Choroid plexus epithelial cell (primary cell): Measurements from ENCODE around the gene ALOX12.
"Not testable (repeated sequence)": the region's sequence is repeated elsewhere in the genome, so short reads cannot be mapped to it uniquely, and the experiment has no call there.

Source experiments
- DNase-seq: peaks from one replicate; pipeline ENCODE4 v3.0.0-alpha.2; 2010; ENCODE audit warnings: low read depth
- H3K4me3 ChIP-seq: 2 replicates; pipeline ENCODE4 v1.5.1; 2011; ENCODE audit warnings: low read depth, mild to moderate bottlenecking, control low read depth, low read length, moderate library complexity
- CTCF ChIP-seq: conservative IDR thresholded peaks from 2 replicates; pipeline ENCODE4 v1.5.1; 2011; ENCODE audit warnings: low read depth, mild to moderate bottlenecking, control low read depth, inconsistent platforms, low read length, moderate library complexity

Gene ALOX12

GRCh38 chr17:6970992-6971391, 24.9 kb upstream of the ALOX12 start:
- TF ChIP-seq CTCF, result no peak
- no peak for DNase-seq
- no peak overlapping the region for H3K4me3 ChIP-seq

GRCh38 chr17:6979440-6979839, 16.4 kb upstream of the ALOX12 start:
- DNase-seq, H3K4me3 ChIP-seq: not testable (repeated sequence)

GRCh38 chr17:6981426-6981825, 14.4 kb upstream of the ALOX12 start:
- no peak for TF ChIP-seq CTCF
- H3K4me3 ChIP-seq, result no peak overlapping the region
- no peak for DNase-seq

GRCh38 chr17:6985266-6985665, 10.6 kb upstream of the ALOX12 start:
- H3K4me3 ChIP-seq, result no peak overlapping the region
- DNase-seq, result no peak
- no peak for TF ChIP-seq CTCF

GRCh38 chr17:6986676-6987075, 9.2 kb upstream of the ALOX12 start:
- no peak for DNase-seq
- no peak for TF ChIP-seq CTCF
- H3K4me3 ChIP-seq, result no peak overlapping the region

- no peak for TF ChIP-seq CTCF
- no peak for DNase-seq
- H3K4me3 ChIP-seq, result no peak overlapping the region
Measured at GRCh38 chr17:6989779-6990178, 6.1 kb upstream of the ALOX12 start.

GRCh38 chr17:6993613-6994056, 2.2 kb upstream of the ALOX12 start:
- H3K4me3 ChIP-seq, DNase-seq: not testable (repeated sequence)

- TF ChIP-seq CTCF, result no peak
- H3K4me3 ChIP-seq, result no peak overlapping the region
- no peak for DNase-seq
Measured at GRCh38 chr17:6994118-6994598, 1.7 kb upstream of the ALOX12 start.
